SK-N-SH (cell line): ENCODE data around the gene SGSM2.

Experiments used
- CHD2 ChIP-seq: fragments of 150-350 bp; IDR thresholded peaks from 2 replicates; pipeline ENCODE4 v1.6.1; 2018; ENCODE audit warnings: low read length; ENCODE audit not compliant: partially characterized antibody
- EP300 ChIP-seq, 2 experiments: IDR thresholded peaks; 2 replicates each; pipeline versions ENCODE4 v1.4.0 to v1.6.1; 2012; ENCODE audit warnings: borderline replicate concordance in 1 of 2, low read depth in 1 of 2, low read length in 1 of 2
- EZH2phosphoT487 ChIP-seq: fragments of 200-600 bp; sonication (generic); IDR thresholded peaks from 2 replicates; pipeline ENCODE4 v1.6.1; 2017; ENCODE audit warnings: low read depth, mixed run types, mild to moderate bottlenecking, antibody characterized with exemption, moderate library complexity, borderline replicate concordance
- FOXM1 ChIP-seq: IDR thresholded peaks from 2 replicates; pipeline ENCODE4 v1.4.0; 2012; ENCODE audit warnings: low read depth, mild to moderate bottlenecking
- MXI1 ChIP-seq: IDR thresholded peaks from 2 replicates; pipeline ENCODE4 v1.6.1; 2012; ENCODE audit warnings: mild to moderate bottlenecking, low read depth, low read length, improper control_type of control experiment
- POLR2AphosphoS5 ChIP-seq: IDR thresholded peaks from 2 replicates; pipeline ENCODE4 v1.6.1; 2012; ENCODE audit warnings: low read depth, low read length
- TF ChIP-seq, protein P1 (sequence below): fragments of 200-600 bp; sonication (generic); IDR thresholded peaks from 2 replicates; pipeline ENCODE4 v1.6.1; 2017; ENCODE audit warnings: antibody characterized with exemption, mild to moderate bottlenecking, moderate library complexity
- TF ChIP-seq, protein P2 (sequence below): IDR thresholded peaks from 2 replicates; pipeline ENCODE4 v1.6.1; 2012; ENCODE audit warnings: mild to moderate bottlenecking, low read depth, low read length, moderate library complexity

DNA sequence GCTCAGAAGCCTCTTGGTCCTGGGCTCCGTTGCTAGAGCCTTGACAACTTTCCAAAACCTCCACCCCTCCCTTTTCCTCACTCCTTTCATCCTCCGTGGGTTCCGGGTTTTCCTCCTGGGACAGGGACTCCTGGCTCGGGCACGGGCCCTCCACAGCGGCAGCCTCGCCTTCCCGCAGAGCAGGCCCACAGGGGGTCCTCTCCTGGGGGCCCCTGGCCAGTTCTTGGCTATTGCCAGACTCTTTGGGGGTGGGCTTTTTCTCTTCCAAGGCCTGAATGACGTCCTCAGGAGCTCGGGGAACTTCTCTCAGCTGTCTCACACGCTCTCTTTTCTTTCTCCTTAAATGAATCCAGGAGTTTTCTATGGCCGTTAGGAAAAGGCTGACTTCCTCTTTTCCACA, 82.9 kb downstream of the SGSM2 start:
- TF ChIP-seq, protein P1, sequence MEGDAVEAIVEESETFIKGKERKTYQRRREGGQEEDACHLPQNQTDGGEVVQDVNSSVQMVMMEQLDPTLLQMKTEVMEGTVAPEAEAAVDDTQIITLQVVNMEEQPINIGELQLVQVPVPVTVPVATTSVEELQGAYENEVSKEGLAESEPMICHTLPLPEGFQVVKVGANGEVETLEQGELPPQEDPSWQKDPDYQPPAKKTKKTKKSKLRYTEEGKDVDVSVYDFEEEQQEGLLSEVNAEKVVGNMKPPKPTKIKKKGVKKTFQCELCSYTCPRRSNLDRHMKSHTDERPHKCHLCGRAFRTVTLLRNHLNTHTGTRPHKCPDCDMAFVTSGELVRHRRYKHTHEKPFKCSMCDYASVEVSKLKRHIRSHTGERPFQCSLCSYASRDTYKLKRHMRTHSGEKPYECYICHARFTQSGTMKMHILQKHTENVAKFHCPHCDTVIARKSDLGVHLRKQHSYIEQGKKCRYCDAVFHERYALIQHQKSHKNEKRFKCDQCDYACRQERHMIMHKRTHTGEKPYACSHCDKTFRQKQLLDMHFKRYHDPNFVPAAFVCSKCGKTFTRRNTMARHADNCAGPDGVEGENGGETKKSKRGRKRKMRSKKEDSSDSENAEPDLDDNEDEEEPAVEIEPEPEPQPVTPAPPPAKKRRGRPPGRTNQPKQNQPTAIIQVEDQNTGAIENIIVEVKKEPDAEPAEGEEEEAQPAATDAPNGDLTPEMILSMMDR, result no peak
- no peak for TF ChIP-seq EP300 (IDR thresholded peaks at IDR 0.05; ENCODE audit: borderline replicate concordance in 1 of 2, low read depth in 1 of 2, low read length in 1 of 2)
- TF ChIP-seq FOXM1, result no peak
- no peak for TF ChIP-seq EZH2phosphoT487
- TF ChIP-seq, protein P2, sequence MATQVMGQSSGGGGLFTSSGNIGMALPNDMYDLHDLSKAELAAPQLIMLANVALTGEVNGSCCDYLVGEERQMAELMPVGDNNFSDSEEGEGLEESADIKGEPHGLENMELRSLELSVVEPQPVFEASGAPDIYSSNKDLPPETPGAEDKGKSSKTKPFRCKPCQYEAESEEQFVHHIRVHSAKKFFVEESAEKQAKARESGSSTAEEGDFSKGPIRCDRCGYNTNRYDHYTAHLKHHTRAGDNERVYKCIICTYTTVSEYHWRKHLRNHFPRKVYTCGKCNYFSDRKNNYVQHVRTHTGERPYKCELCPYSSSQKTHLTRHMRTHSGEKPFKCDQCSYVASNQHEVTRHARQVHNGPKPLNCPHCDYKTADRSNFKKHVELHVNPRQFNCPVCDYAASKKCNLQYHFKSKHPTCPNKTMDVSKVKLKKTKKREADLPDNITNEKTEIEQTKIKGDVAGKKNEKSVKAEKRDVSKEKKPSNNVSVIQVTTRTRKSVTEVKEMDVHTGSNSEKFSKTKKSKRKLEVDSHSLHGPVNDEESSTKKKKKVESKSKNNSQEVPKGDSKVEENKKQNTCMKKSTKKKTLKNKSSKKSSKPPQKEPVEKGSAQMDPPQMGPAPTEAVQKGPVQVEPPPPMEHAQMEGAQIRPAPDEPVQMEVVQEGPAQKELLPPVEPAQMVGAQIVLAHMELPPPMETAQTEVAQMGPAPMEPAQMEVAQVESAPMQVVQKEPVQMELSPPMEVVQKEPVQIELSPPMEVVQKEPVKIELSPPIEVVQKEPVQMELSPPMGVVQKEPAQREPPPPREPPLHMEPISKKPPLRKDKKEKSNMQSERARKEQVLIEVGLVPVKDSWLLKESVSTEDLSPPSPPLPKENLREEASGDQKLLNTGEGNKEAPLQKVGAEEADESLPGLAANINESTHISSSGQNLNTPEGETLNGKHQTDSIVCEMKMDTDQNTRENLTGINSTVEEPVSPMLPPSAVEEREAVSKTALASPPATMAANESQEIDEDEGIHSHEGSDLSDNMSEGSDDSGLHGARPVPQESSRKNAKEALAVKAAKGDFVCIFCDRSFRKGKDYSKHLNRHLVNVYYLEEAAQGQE, result no peak
- TF ChIP-seq POLR2AphosphoS5, result no peak
- TF ChIP-seq CHD2, result no peak
- no peak for TF ChIP-seq MXI1
